Measurements from ENCODE around the gene NFKB1.

NFKB1 gene

DNA sequence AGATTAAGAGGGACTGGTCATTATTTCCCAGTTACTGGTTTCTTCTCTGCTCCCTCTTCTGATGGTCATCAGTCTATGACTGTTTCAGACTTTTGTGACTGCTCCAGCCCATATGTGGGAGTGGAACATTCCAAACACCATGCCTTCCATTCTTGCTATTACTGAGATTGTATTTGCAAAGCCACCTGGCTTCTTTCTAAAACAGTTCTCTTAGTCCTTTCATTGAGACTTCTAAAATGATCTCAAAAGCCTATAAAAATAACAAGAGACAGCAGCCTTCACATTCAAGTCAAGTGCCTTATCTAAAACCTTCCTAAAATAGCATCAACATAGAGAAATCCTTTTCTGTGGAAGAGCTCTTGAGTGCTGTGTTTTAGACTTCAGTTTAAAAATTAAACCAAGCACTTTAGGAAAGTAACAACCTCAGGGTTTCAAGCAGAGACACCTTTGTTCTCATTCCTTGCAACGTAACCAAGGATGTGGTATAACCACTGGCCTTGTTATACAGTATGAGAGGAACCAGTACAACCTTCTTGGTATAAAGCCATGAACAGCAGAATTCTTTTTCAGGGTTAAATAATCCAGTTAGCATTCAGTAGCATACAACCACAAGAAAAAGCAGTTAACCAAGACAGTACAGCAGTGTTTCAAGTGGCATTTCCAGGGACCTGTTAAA lies 97.1 kb downstream of the NFKB1 start:
- H3K4me3 ChIP-seq (ENCODE audit: low read depth, low read length): no peak overlapping the region
- H3K4me1 ChIP-seq (ENCODE audit: control insufficient read depth, insufficient read depth, low read length): no peaks in the 10 kb centered on the region
- no peaks in the 10 kb centered on the region for H3K9me3 ChIP-seq (ENCODE audit: control insufficient read depth, insufficient read depth, low read depth, low read length)
- H3K27ac ChIP-seq (ENCODE audit: low read depth, low read length): no peak overlapping the region
- H3K36me3 ChIP-seq (ENCODE audit: control insufficient read depth, insufficient read depth, low read length): peaks cover 2% of the 10 kb centered on the region; the same call in 1 of the 2 replicates
- no peak overlapping the region for H3K9ac ChIP-seq (ENCODE audit: low read length)
- no peaks in the 10 kb centered on the region for H3K27me3 ChIP-seq (ENCODE audit: control insufficient read depth, insufficient read depth, low read length)

GRCh38 chr4:102598762-102599374 lies 97.7 kb downstream of the NFKB1 start:
- Histone ChIP-seq H3K27ac (ENCODE audit: low read depth, low read length) (no peak overlapping the region), H3K9ac (ENCODE audit: low read length) (no peak overlapping the region)

GRCh38 chr4:102599455-102599854 lies 98.3 kb downstream of the NFKB1 start:
- Histone ChIP-seq H3K4me1 (ENCODE audit: control insufficient read depth, insufficient read depth, low read length) (no peaks in the 10 kb centered on the region), H3K9ac (ENCODE audit: low read length) (no peak overlapping the region), H3K36me3 (ENCODE audit: control insufficient read depth, insufficient read depth, low read length) (peaks cover 2% of the 10 kb centered on the region; the same call in 1 of the 2 replicates), H3K4me3 (ENCODE audit: low read depth, low read length) (no peak overlapping the region), H3K27me3 (ENCODE audit: control insufficient read depth, insufficient read depth, low read length) (no peaks in the 10 kb centered on the region), H3K27ac (ENCODE audit: low read depth, low read length) (no peak overlapping the region), H3K9me3 (ENCODE audit: control insufficient read depth, insufficient read depth, low read depth, low read length) (no peaks in the 10 kb centered on the region)

More at GRCh38 chr4:102598762-102599374, 97.7 kb downstream of the NFKB1 start:
- Histone ChIP-seq H3K36me3 (ENCODE audit: control insufficient read depth, insufficient read depth, low read length) (peaks cover 2% of the 10 kb centered on the region; the same call in 1 of the 2 replicates), H3K4me3 (ENCODE audit: low read depth, low read length) (no peak overlapping the region), H3K4me1 (ENCODE audit: control insufficient read depth, insufficient read depth, low read length) (no peaks in the 10 kb centered on the region), H3K27me3 (ENCODE audit: control insufficient read depth, insufficient read depth, low read length) (no peaks in the 10 kb centered on the region), H3K9me3 (ENCODE audit: control insufficient read depth, insufficient read depth, low read depth, low read length) (no peaks in the 10 kb centered on the region)

DNA sequence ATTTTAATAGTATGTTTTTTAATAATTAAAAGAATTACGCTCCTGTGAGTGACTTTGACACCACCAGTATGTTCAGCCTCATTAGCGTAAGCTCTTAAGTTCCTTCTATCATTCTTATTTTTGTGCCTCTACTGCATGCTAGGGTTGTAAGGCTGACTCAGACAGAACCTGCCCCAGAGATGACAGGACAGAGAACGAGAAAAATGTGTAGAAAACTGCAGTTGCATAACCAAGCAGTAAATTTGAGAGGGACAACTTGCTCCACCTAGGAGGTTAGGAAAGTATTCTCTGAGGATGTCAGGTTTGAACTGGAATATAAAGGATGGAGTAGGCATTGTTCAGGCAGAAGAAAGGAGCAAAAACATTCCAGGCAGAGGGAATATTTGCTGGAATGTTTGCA lies 98.7 kb downstream of the NFKB1 start:
- H3K9me3 ChIP-seq (ENCODE audit: control insufficient read depth, insufficient read depth, low read depth, low read length): no peaks in the 10 kb centered on the region
- H3K4me1 ChIP-seq (ENCODE audit: control insufficient read depth, insufficient read depth, low read length): no peaks in the 10 kb centered on the region
- peaks cover 2% of the 10 kb centered on the region; the same call in 1 of the 2 replicates for H3K36me3 ChIP-seq (ENCODE audit: control insufficient read depth, insufficient read depth, low read length)
- no peaks in the 10 kb centered on the region for H3K27me3 ChIP-seq (ENCODE audit: control insufficient read depth, insufficient read depth, low read length)
- H3K4me3 ChIP-seq (ENCODE audit: low read depth, low read length): no peak overlapping the region
- no peak overlapping the region for H3K27ac ChIP-seq (ENCODE audit: low read depth, low read length)
- H3K9ac ChIP-seq (ENCODE audit: low read length): no peak overlapping the region

DNA sequence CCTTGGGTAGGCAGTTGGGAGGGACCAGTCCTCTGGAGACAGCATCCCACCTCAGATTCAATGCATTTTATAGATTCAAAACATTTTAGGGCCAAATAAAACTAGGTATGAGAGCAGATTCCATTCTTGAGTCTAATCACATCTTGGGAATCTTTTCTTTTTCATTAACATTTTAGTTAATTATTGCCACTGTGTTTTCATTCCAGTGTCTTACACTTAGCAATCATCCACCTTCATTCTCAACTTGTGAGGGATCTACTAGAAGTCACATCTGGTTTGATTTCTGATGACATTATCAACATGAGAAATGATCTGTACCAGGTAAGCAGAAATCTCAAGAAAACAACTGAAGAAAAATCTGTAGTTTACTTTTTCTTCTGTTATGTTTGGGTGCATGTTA lies 99.5 kb downstream of the NFKB1 start:
- H3K4me3 ChIP-seq (ENCODE audit: low read depth, low read length): no peak overlapping the region
- no peaks in the 10 kb centered on the region for H3K4me1 ChIP-seq (ENCODE audit: control insufficient read depth, insufficient read depth, low read length)
- H3K36me3 ChIP-seq (ENCODE audit: control insufficient read depth, insufficient read depth, low read length): peaks cover 2% of the 10 kb centered on the region; the same call in 1 of the 2 replicates
- no peak overlapping the region for H3K27ac ChIP-seq (ENCODE audit: low read depth, low read length)
- no peaks in the 10 kb centered on the region for H3K27me3 ChIP-seq (ENCODE audit: control insufficient read depth, insufficient read depth, low read length)
- H3K9me3 ChIP-seq (ENCODE audit: control insufficient read depth, insufficient read depth, low read depth, low read length): no peaks in the 10 kb centered on the region
- no peak overlapping the region for H3K9ac ChIP-seq (ENCODE audit: low read length)

DNA sequence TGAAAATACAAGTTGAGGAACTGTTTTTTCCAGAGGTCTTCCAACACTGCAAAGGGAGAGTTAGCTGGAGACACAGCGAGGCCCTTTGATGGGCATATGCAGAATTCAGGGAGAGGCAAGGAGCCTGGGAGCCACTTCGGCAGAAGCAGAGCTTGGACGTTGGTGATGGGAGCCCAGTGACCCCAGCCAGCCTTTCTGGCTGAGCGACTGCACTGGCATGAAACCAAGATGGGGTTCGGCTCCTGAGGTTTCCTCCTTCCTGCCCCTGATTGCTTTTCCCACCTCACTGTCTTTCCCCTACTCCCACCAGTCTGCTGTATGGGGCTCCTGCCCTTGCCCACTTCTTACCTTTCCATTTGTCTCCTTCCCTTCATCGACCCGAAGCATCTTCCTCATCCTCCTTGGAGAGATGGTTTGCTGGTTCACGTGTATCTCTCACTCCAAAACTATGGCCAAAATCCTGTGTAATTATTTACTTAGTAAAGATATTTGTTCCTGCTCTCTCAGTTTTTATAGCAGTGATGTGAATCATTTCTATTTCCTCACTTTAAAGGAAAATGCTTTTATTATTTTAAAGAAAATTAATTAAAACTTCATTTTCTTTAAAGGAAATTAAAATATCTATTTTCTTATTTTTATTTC lies 100.5 kb downstream of the NFKB1 start:
- Histone ChIP-seq H3K36me3 (ENCODE audit: control insufficient read depth, insufficient read depth, low read length) (peaks cover 2% of the 10 kb centered on the region; the same call in 1 of the 2 replicates), H3K27me3 (ENCODE audit: control insufficient read depth, insufficient read depth, low read length) (no peaks in the 10 kb centered on the region), H3K4me1 (ENCODE audit: control insufficient read depth, insufficient read depth, low read length) (no peaks in the 10 kb centered on the region), H3K27ac (ENCODE audit: low read depth, low read length) (no peak overlapping the region), H3K9me3 (ENCODE audit: control insufficient read depth, insufficient read depth, low read depth, low read length) (no peaks in the 10 kb centered on the region), H3K4me3 (ENCODE audit: low read depth, low read length) (no peak overlapping the region), H3K9ac (ENCODE audit: low read length) (no peak overlapping the region)

DNA sequence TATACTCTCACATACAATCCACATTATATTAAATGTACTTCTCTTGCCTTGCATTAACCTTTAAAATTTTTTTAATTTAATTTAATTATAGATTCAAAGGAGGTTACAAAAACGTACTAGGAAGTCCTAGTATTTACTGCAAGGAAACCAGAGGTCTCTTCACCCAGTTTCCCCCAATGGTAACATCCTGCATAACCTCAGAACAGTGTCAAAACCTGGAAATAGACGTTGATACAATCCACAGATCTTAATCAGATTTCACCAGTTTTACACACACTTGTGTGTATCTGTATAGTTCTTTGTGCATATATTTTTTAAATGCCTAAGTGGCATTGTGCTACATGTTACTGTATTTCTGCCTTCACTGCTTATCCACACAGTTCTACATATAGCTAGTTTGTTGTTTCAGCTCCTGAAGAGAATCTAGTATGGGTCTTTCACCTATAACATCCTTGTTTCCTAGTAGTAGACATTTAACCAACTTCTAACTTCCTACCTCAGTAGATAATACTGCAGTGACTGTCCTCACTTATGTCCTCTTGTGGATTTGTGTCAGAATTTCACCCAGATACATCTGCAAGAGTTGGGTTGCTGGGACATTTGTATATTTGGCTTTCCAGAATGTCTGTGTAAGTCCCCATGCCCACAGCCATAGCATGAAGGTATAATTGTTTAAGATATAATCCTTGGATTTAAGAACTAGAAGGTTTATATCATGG lies 103.2 kb downstream of the NFKB1 start:
- Histone ChIP-seq H3K9ac (ENCODE audit: low read length) (no peak overlapping the region), H3K27me3 (ENCODE audit: control insufficient read depth, insufficient read depth, low read length) (no peaks in the 10 kb centered on the region), H3K36me3 (ENCODE audit: control insufficient read depth, insufficient read depth, low read length) (no peaks in the 10 kb centered on the region), H3K27ac (ENCODE audit: low read depth, low read length) (no peak overlapping the region), H3K4me3 (ENCODE audit: low read depth, low read length) (no peak overlapping the region), H3K9me3 (ENCODE audit: control insufficient read depth, insufficient read depth, low read depth, low read length) (no peaks in the 10 kb centered on the region), H3K4me1 (ENCODE audit: control insufficient read depth, insufficient read depth, low read length) (no peaks in the 10 kb centered on the region)

DNA sequence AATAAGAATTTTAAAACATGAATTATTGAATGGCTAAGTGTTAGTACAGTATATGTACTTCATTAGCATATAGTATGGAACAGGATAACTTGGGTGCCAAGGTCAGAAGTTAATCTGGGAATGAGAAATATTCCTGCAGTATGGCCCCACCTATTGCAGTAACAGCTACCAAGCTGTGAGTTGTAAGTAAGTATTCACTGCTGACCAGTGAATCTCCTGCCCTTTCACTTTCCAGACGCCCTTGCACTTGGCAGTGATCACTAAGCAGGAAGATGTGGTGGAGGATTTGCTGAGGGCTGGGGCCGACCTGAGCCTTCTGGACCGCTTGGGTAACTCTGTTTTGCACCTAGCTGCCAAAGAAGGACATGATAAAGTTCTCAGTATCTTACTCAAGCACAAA lies 105.1 kb downstream of the NFKB1 start:
- Histone ChIP-seq H3K36me3 (ENCODE audit: control insufficient read depth, insufficient read depth, low read length) (peaks cover 7% of the 10 kb centered on the region; the same call in 1 of the 2 replicates), H3K4me1 (ENCODE audit: control insufficient read depth, insufficient read depth, low read length) (no peaks in the 10 kb centered on the region), H3K9me3 (ENCODE audit: control insufficient read depth, insufficient read depth, low read depth, low read length) (no peaks in the 10 kb centered on the region), H3K27me3 (ENCODE audit: control insufficient read depth, insufficient read depth, low read length) (no peaks in the 10 kb centered on the region), H3K9ac (ENCODE audit: low read length) (no peak overlapping the region), H3K27ac (ENCODE audit: low read depth, low read length) (no peak overlapping the region), H3K4me3 (ENCODE audit: low read depth, low read length) (no peak overlapping the region)

DNA sequence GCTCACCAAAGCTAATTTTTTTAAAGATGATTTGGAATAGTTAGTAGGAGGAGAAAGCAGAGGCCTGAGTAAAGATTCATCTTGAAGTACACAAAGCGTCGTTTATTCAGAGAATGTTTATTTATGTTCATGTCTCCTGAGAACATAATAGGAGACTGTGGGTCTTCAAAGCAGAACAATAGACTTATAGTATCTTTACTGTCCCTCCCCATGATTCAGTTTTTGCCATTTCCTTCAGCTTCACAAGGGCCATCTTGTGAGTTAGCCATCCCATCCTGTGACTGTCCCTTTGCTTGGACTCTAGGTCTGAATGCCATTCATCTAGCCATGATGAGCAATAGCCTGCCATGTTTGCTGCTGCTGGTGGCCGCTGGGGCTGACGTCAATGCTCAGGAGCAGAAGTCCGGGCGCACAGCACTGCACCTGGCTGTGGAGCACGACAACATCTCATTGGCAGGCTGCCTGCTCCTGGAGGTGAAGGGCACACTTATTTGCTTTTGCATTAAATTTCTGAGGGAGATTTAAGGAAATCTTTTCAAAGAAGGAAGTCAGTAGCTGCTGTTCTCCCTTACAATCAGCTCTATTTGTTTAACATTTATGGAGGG lies 105.8 kb downstream of the NFKB1 start:
- H3K4me1 ChIP-seq (ENCODE audit: control insufficient read depth, insufficient read depth, low read length): no peaks in the 10 kb centered on the region
- no peak overlapping the region for H3K27ac ChIP-seq (ENCODE audit: low read depth, low read length)
- H3K27me3 ChIP-seq (ENCODE audit: control insufficient read depth, insufficient read depth, low read length): no peaks in the 10 kb centered on the region
- H3K36me3 ChIP-seq (ENCODE audit: control insufficient read depth, insufficient read depth, low read length): peaks cover 12% of the 10 kb centered on the region; the same call in 1 of the 2 replicates
- H3K9me3 ChIP-seq (ENCODE audit: control insufficient read depth, insufficient read depth, low read depth, low read length): no peaks in the 10 kb centered on the region
- H3K9ac ChIP-seq (ENCODE audit: low read length): no peak overlapping the region
- no peak overlapping the region for H3K4me3 ChIP-seq (ENCODE audit: low read depth, low read length)

GRCh38 chr4:102608190-102608589 lies 107.0 kb downstream of the NFKB1 start:
- Histone ChIP-seq H3K9me3 (ENCODE audit: control insufficient read depth, insufficient read depth, low read depth, low read length) (no peaks in the 10 kb centered on the region), H3K4me1 (ENCODE audit: control insufficient read depth, insufficient read depth, low read length) (no peaks in the 10 kb centered on the region; the same call in 1 of the 2 replicates), H3K9ac (ENCODE audit: low read length) (no peak overlapping the region), H3K27me3 (ENCODE audit: control insufficient read depth, insufficient read depth, low read length) (no peaks in the 10 kb centered on the region), H3K27ac (ENCODE audit: low read depth, low read length) (no peak overlapping the region), H3K4me3 (ENCODE audit: low read depth, low read length) (no peak overlapping the region), H3K36me3 (ENCODE audit: control insufficient read depth, insufficient read depth, low read length) (peaks cover 18% of the 10 kb centered on the region; the same call in 1 of the 2 replicates)
